ENCODE data around the gene CEP63.
A peak's percentile ranks its signal among the peaks of the same experiment; 100 is the strongest.

Gene CEP63

DNA sequence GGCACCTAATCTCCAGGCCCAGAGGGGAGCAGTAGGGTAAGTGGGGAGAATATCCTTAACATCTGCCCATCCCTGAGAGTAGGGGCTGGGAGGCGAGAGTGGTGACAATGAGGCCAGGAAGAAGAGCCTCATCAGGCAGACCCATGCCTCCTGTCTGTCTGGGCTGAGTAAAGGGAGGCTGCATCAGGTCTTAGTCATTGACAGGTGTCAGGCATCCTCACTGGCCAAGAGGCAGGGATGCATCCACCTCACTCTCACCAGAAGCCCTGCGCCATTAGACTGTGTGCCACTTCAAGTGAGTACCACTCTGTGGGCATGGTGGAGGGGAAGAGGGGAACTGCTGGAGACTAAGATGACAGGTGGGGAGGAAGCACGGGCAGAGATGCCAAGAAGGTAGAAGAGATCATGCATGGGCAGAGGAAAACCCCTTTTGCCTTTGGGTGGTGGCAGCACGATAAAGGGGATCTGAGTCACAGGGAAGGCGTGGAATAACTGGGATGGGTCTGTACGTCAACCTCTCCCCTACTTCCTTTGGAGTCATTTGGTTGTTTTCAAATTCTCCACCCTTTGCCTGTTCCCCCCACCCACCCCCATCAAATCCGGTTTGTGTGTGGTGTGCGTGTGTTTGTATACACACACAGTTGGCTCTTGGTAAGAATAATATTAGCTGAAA is 14.2 kb upstream of the CEP63 start:
- DNase-seq, result no peak

DNA sequence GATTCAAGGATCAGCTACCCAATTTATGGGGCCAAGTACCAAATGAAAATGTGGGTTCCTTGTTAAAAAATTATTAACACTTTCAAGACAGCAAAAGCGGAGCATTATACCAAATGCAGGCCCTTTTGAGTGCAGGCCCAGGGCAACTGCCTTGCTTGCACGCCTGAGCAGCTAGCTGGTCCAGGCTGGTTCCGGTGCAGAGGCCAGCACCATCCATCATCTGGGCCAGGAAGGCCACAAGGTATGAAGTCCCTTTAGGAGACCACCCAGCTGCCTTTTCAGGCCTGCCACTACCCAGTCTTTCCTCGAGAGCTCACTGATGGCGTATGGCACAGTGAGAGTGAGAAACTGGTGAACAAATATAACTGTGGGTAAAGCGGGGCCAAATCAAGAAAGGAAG is 13.0 kb upstream of the CEP63 start:
- DNase-seq, result no peak

DNA sequence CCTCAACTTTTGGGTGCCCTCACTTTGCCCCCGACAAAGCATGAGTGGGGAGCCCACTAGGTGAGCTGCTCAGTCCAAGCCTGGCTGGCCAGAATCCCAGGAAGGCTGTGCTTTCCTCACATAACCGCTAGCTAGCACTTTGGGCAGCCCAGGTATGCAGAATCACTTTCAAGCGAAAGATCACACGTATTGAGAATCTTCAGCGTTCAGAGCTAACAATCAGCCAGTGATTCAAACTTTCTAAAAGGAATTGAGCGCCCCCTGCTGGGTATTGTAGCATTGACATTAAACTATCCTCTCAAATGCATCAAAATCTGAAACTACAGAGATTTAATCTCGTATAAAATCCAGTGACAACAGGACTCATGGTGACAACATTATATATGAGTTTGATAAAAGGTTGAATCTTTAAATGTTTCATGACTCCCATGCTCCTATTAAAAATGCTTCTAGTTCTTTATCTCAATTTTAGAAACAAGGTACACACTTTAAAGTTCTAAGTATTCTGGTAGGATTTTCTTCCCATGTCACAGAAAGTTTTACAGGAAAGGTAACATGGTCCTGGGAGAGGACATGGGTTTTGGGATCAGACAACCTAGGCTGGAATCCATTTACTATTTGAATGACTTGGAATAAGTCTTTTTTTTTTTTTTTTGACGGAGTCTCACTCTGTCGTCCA is 11.8 kb upstream of the CEP63 start:
- peak; percentile 68 for DNase-seq

- no peak for DNase-seq
These were observed 10.9 kb upstream of the CEP63 start for GRCh38 chr3:134474956-134475355.

GRCh38 chr3:134476306-134476705 is 9.6 kb upstream of the CEP63 start:
- no peak for DNase-seq

GRCh38 chr3:134477002-134477401 is 8.9 kb upstream of the CEP63 start:
- no peak for DNase-seq

DNA sequence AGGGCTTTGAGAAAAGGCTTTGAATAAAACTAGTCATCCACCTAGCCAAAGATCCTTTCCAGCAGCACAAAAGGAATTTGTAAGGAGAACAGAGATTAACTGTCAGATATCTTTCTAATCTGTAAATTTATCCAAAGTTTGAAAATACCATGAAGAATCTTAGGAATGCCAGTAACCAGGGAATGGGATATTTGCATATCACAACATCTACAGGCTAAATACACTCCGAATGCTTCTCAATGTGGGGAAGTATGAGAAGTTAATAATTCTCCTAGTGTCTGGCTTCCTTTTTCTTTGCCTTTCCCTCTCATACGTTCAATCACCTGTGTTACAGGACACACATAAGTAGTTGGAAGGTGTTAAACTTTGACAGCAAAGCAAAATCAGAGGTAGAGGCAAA is 7.9 kb upstream of the CEP63 start:
- DNase-seq, result no peak

DNA sequence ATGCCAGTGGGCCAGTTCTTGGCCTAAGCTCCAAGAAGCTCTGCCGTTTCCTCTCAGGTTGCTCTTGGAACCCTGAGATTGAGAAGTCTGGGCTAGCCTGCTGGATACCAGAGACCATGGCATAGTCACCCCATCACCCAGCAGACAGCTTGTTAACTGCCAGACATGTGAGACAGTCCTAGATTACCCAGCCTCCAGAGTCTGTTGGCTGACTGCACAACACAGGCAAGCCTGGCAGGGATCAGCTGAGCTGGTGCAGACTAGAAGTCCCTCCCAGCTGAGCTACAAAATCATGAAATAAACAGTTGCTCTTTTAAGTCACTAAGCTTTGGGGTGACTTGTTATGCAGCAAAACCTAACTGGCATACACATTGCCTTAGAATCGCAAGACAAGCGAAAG is 5.3 kb upstream of the CEP63 start:
- DNase-seq, result no peak

- DNase-seq, result no peak
These were observed 4.7 kb upstream of the CEP63 start for GRCh38 chr3:134481166-134481565.

GRCh38 chr3:134482622-134483021 is 3.2 kb upstream of the CEP63 start:
- DNase-seq, result no peak

GRCh38 chr3:134483195-134483900 is 2.5 kb upstream of the CEP63 start:
- DNase-seq, result no peak

GRCh38 chr3:134485075-134485717 is 661 bp upstream of the CEP63 start:
- DNase-seq, result no peak

GRCh38 chr3:134486577-134487041 is 752 bp downstream of the CEP63 start:
- no peak for DNase-seq

GRCh38 chr3:134487406-134487805 is 1.5 kb downstream of the CEP63 start:
- no peak for DNase-seq

- DNase-seq, result no peak
These were observed 8.6 kb downstream of the CEP63 start for GRCh38 chr3:134494495-134494894.

- DNase-seq, result no peak
These were observed 10.1 kb downstream of the CEP63 start for GRCh38 chr3:134495980-134496379.

DNA sequence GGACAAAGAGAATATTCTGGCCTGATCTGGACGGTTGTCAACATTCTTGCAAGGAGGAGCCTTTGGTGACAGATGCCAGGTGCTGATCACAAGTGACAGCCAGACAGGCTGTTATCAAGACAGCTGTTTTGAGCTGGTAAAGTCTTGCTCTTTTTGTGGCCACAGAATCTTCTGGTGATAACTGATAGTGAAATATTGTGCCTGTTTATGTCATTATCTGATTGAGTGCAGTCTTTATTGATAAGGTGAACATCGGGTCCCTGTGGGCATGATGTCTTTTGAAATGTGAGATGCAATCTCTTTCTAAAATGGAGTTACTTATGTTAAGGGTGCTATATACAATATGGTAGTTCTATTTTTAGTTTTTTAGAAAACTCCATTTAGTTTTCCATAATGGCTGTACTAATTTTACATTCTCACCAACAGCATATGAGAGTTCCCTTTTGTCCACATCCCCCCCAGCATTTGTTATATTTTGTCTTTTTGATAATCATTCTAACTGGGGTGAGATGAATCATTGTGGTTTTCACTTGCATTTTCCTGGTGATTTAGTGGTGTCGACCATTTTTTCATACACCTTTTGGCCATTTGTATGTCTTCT is 10.7 kb downstream of the CEP63 start:
- DNase-seq, result no peak

- DNase-seq, result no peak
These were observed 17.4 kb downstream of the CEP63 start for GRCh38 chr3:134503266-134503665.

GRCh38 chr3:134504132-134504531 is 18.3 kb downstream of the CEP63 start:
- DNase-seq, result no peak

DNA sequence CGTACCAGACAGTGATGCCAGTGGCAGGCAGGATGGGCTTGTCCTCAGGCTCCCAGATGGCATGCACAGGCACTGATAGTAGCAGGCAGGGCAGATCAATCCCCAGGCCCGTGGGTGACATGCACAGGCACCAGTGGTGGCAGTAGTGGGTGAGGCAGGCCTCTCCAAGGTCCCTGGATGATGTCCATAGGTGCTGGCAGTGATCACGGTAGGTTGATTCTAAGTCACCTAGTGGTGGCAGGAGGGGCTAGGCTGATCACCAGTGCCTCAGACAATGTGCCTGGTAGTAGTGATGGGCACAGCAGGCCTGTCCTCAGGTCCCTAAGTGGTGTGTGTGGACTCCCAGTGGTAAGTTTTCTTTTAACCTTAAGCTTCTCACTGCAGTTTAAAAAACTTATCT is 19.6 kb downstream of the CEP63 start:
- DNase-seq, result no peak

- no peak for DNase-seq
These were observed 25.6 kb downstream of the CEP63 start for GRCh38 chr3:134511500-134511899.

GRCh38 chr3:134516905-134517304 is 31.0 kb downstream of the CEP63 start:
- no peak for DNase-seq

DNA sequence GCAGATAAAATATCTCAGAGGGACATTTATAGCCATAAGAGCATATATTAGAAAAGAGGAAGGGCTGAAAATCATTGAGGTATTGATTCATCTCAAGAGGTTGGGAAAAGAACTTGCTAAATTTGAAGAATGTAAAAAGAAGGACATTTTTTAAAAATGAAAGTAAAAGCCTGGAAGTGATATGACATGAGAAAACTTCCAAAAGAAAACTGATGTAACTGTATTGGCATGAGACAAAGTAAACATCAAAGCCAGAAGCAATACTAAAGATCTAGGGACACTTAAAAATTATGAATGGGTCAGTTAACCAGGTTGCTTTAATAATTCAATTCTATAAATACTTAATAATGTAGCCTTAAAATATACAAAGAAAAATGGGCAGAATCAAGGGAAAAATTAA is 31.9 kb downstream of the CEP63 start:
- DNase-seq, result no peak
